ENCODE data around the gene ZIC5.

Gene ZIC5

GRCh38 chr13:99975626-99976025, 4.1 kb upstream of the ZIC5 start:
- no peak for DNase-seq

GRCh38 chr13:99974939-99975561, 3.5 kb upstream of the ZIC5 start:
- no peak for DNase-seq

- DNase-seq, result no peak
These were observed 2.9 kb upstream of the ZIC5 start for GRCh38 chr13:99974296-99974938.

GRCh38 chr13:99973808-99974185, 2.2 kb upstream of the ZIC5 start:
- DNase-seq, result no peak

GRCh38 chr13:99973163-99973807, 1.7 kb upstream of the ZIC5 start:
- DNase-seq, result no peak

- no peak for DNase-seq
These were observed 694 bp upstream of the ZIC5 start for GRCh38 chr13:99972190-99972731.

GRCh38 chr13:99970651-99971575, 654 bp downstream of the ZIC5 start:
- DNase-seq, result no peak

GRCh38 chr13:99969919-99970650, 1.5 kb downstream of the ZIC5 start:
- DNase-seq, result no peak

- DNase-seq, result no peak
These were observed 2.1 kb downstream of the ZIC5 start for GRCh38 chr13:99969453-99969918.

- DNase-seq, result no peak
These were observed 2.8 kb downstream of the ZIC5 start for GRCh38 chr13:99968521-99969452.

- DNase-seq, result no peak
These were observed 3.6 kb downstream of the ZIC5 start for GRCh38 chr13:99967869-99968520.

- no peak for DNase-seq
These were observed 4.1 kb downstream of the ZIC5 start for GRCh38 chr13:99967498-99967868.

- no peak for DNase-seq
These were observed 5.3 kb downstream of the ZIC5 start for GRCh38 chr13:99966064-99966805.

- no peak for DNase-seq
These were observed 6.1 kb downstream of the ZIC5 start for GRCh38 chr13:99965329-99966000.

- DNase-seq, result no peak
These were observed 7.7 kb downstream of the ZIC5 start for GRCh38 chr13:99963816-99964339.

GRCh38 chr13:99962242-99962641, 9.3 kb downstream of the ZIC5 start:
- no peak for DNase-seq

- no peak for DNase-seq
These were observed 9.9 kb downstream of the ZIC5 start for GRCh38 chr13:99961636-99962035.

- no peak for DNase-seq
These were observed 10.8 kb downstream of the ZIC5 start for GRCh38 chr13:99960663-99961311.

Data from effector CD8-positive, alpha-beta T cell (primary cell).